Kidney (tissue), 14 donors: ENCODE data around the gene CRKL. TPM values are rescaled to one million over a fixed set of nuclear protein-coding genes. Genes with fewer than 3 reads are reported as not detected.

Experiments
- DNase-seq, 5 donors: peaks; one replicate each; pipeline ENCODE4 v3.0.0-alpha.2; 2013 to 2020
- FAIRE-seq: peaks from 2 replicates; lab custom pipeline; 2012; peaks lifted over from hg19 to GRCh38; lab: Jason Lieb, UNC
- H3K27ac ChIP-seq, 2 donors: one replicate each; pipeline ENCODE4 v1.7.0; 2013; ENCODE audit warnings: low read depth in 2 of 2, low read length in 2 of 2, inconsistent platforms in 1 of 2
- H3K27me3 ChIP-seq: one replicate; pipeline ENCODE4 v1.7.1; 2013; ENCODE audit warnings: low read length, inconsistent platforms; ENCODE audit not compliant: control insufficient read depth, insufficient read depth
- H3K36me3 ChIP-seq, 3 donors: one replicate each; pipeline versions ENCODE4 v1.7.0 to v1.7.1; 2013; ENCODE audit warnings: low read length in 3 of 3, control low read depth in 1 of 3, inconsistent platforms in 1 of 3; ENCODE audit not compliant: insufficient read depth in 3 of 3, control insufficient read depth in 2 of 3
- H3K4me1 ChIP-seq, 3 donors: one replicate each; pipeline versions ENCODE4 v1.7.0 to v1.7.1; 2013; ENCODE audit warnings: low read length in 3 of 3, inconsistent platforms in 1 of 3, low read depth in 1 of 3; ENCODE audit not compliant: control insufficient read depth in 2 of 3, insufficient read depth in 2 of 3
- H3K4me3 ChIP-seq, 3 donors: one replicate each; pipeline versions ENCODE4 v1.7.0 to v1.8.1; 2013; ENCODE audit warnings: low read length in 3 of 3, control low read depth in 1 of 3, inconsistent platforms in 1 of 3
- H3K9ac ChIP-seq, 3 donors: one replicate each; pipeline versions ENCODE4 v1.7.0 to v1.7.1; 2013; ENCODE audit warnings: low read length in 3 of 3, control low read depth in 1 of 3, inconsistent platforms in 1 of 3
- H3K9me3 ChIP-seq, 3 donors: one replicate each; pipeline versions ENCODE4 v1.7.0 to v1.7.1; 2013; ENCODE audit warnings: low read length in 3 of 3, control low read depth in 1 of 3, inconsistent platforms in 1 of 3; ENCODE audit not compliant: control insufficient read depth in 2 of 3, insufficient read depth in 1 of 3
- CTCF ChIP-seq: IDR thresholded peaks from 3 replicates; pipeline ENCODE4 v1.5.1; 2012; ENCODE audit warnings: mild to moderate bottlenecking, moderate library complexity, borderline replicate concordance; ENCODE audit not compliant: insufficient read depth; ENCODE audit errors: extremely low read depth
- intact Hi-C: fragments of 100-400 bp; cut with DNase I; formaldehyde crosslinking; loops from one replicate; pipeline ENCODE4 v1.11.1; 2022
- polyA plus RNA-seq: library from polyadenylated mRNA; stranded (reverse); fragments of 350-450 nt; fragmentation: Illumina TruSeq; extraction: RNeasy Lipid Tissue Mini Kit (QIAGEN cat#74804); gene quantifications from one replicate; pipeline ENCODE4 v1.2.3, GENCODE V29; 2014; ENCODE audit warnings: low read depth, low replicate concordance; ENCODE audit not compliant: insufficient read depth
- total RNA-seq: library from RNA; stranded (reverse); fragmentation: NEBNext Ultra II Directional; extraction: Animal tissue kit (Norgen Biotek cat#: 25700); gene quantifications from one replicate; pipeline ENCODE4 v1.2.1, GENCODE V29; 2021
- donor health status: control.
- donor health status: control.
- donor health status: control.
- donor health status: control.
- donor health status: control.
- donor health status: DM: yes; HTN: yes; CAD: no.
- donor health status: Normal renal cell carcinoma (clear cell type).

CRKL gene
- total and polyA plus RNA-seq, 2 donors from 2014 or later: 11.9 to 44.7 TPM

- Histone ChIP-seq H3K9me3 (no peaks in the 10 kb centered on the region), H3K9ac (no peak overlapping the region), H3K4me3 (no peak overlapping the region), H3K4me1 (peaks cover 13 to 16% (median 14%) of the 10 kb centered on the region in 3 donors), H3K27me3 (no peaks in the 10 kb centered on the region), H3K36me3 (peaks cover 0 to 9% (median 7%) of the 10 kb centered on the region in 3 donors), H3K27ac (no peak overlapping the region)
- no peak for TF ChIP-seq CTCF
- intact Hi-C loops: no loop called here
- DNase-seq: no peak
- no peak for FAIRE-seq
Observed at GRCh38 chr22:20869234-20869633, 48.0 kb upstream of the CRKL start.

GRCh38 chr22:20873214-20873613, 44.0 kb upstream of the CRKL start:
- H3K9ac ChIP-seq: no peak overlapping the region
- H3K9me3 ChIP-seq: no peaks in the 10 kb centered on the region
- H3K27me3 ChIP-seq: no peaks in the 10 kb centered on the region
- TF ChIP-seq CTCF: no peak
- H3K4me1 ChIP-seq: no peaks in the 10 kb centered on the region
- no peak for DNase-seq
- intact Hi-C loops: no loop called here
- no peak overlapping the region for H3K4me3 ChIP-seq
- FAIRE-seq: no peak
- no peak overlapping the region for H3K27ac ChIP-seq
- peaks cover 0 to 15% (median 7%) of the 10 kb centered on the region in 3 donors for H3K36me3 ChIP-seq

- DNase-seq (no peak), FAIRE-seq (no peak)
- Histone ChIP-seq H3K9me3 (no peaks in the 10 kb centered on the region), H3K27ac (no peak overlapping the region), H3K4me3 (no peak overlapping the region), H3K4me1 (no peaks in the 10 kb centered on the region), H3K27me3 (no peaks in the 10 kb centered on the region), H3K36me3 (peaks cover 0 to 14% (median 6%) of the 10 kb centered on the region in 3 donors), H3K9ac (no peak overlapping the region)
- intact Hi-C loops: no loop called here
- no peak for TF ChIP-seq CTCF
Observed at GRCh38 chr22:20875296-20875695, 41.9 kb upstream of the CRKL start.

GRCh38 chr22:20877715-20878114, 39.5 kb upstream of the CRKL start:
- H3K36me3 ChIP-seq: peaks cover 0 to 13% (median 10%) of the 10 kb centered on the region in 3 donors
- intact Hi-C loops: no loop called here
- H3K9ac ChIP-seq: no peak overlapping the region
- DNase-seq (no peak), FAIRE-seq (no peak)
- H3K9me3 ChIP-seq: no peaks in the 10 kb centered on the region
- H3K4me3 ChIP-seq: no peak overlapping the region
- H3K27me3 ChIP-seq: no peaks in the 10 kb centered on the region
- H3K4me1 ChIP-seq: no peaks in the 10 kb centered on the region
- no peak overlapping the region for H3K27ac ChIP-seq
- no peak for TF ChIP-seq CTCF
